GM21515 (cell line): ENCODE results near the gene CNTFR.

Source experiments
- ATAC-seq: cut with Tn5 transposase; IDR thresholded peaks from one replicate; pipeline ENCODE4 v1.9.1; 2021; ENCODE audit not compliant: unreplicated experiment

The CNTFR gene

GRCh38 chr9:34508951-34509350 lies 80.6 kb downstream of the CNTFR start:
- no peak for ATAC-seq

- no peak for ATAC-seq
These were observed 81.1 kb downstream of the CNTFR start for GRCh38 chr9:34508463-34508862.

- no peak for ATAC-seq
These were observed 81.6 kb downstream of the CNTFR start for GRCh38 chr9:34507966-34508365.

GRCh38 chr9:34507556-34507955 lies 82.0 kb downstream of the CNTFR start:
- ATAC-seq, result no peak

- ATAC-seq, result no peak
These were observed 82.9 kb downstream of the CNTFR start for GRCh38 chr9:34506623-34507022.

- ATAC-seq, result no peak
These were observed 84.0 kb downstream of the CNTFR start for GRCh38 chr9:34505370-34506120.

GRCh38 chr9:34503406-34503805 lies 86.1 kb downstream of the CNTFR start:
- ATAC-seq, result no peak

- no peak for ATAC-seq
These were observed 86.6 kb downstream of the CNTFR start for GRCh38 chr9:34502891-34503290.

- ATAC-seq, result no peak
These were observed 87.1 kb downstream of the CNTFR start for GRCh38 chr9:34502471-34502870.

GRCh38 chr9:34501889-34502425 lies 87.6 kb downstream of the CNTFR start:
- no peak for ATAC-seq
